Heart right ventricle (tissue), 16 donors: ENCODE data around the gene TSSK2. TPM values are rescaled to one million over a fixed set of nuclear protein-coding genes. Genes with fewer than 3 reads are reported as not detected.
"Not testable (repeated sequence)": the region's sequence is repeated elsewhere in the genome, so short reads cannot be mapped to it uniquely, and the experiment has no call there.

ENCODE experiments used
- ATAC-seq, 8 donors: fragments of 200-7000 bp; cut with Tn5 transposase; one replicate each; pipeline ENCODE4 v1.9.1; 2020; ENCODE audit warnings: mild to moderate bottlenecking in 8 of 8, moderate library complexity in 8 of 8, moderate number of reproducible peaks in 1 of 8
- DNase-seq, 2 donors: peaks; one replicate each; pipeline ENCODE4 v3.0.0-alpha.2; 2020
- H3K27ac ChIP-seq, 10 donors: fragments of 200-600 bp; sonication (generic) in 2 of 10; one replicate each; pipeline versions ENCODE4 v1.5.0 to v1.8.0; 2020 to 2022; ENCODE audit warnings: mild to moderate bottlenecking in 3 of 10
- H3K27me3 ChIP-seq, 7 donors: fragments of 200-600 bp; one replicate each; pipeline ENCODE4 v1.8.0; 2021 to 2022; ENCODE audit warnings: mild to moderate bottlenecking in 2 of 7
- H3K36me3 ChIP-seq, 9 donors: fragments of 200-600 bp; sonication (generic) in 1 of 9; one replicate each; pipeline versions ENCODE4 v1.5.0 to v1.8.0; 2020 to 2022; ENCODE audit warnings: mild to moderate bottlenecking in 2 of 9
- H3K4me1 ChIP-seq, 9 donors: fragments of 200-600 bp; sonication (generic) in 1 of 9; one replicate each; pipeline versions ENCODE4 v1.5.0 to v1.8.0; 2020 to 2022; ENCODE audit warnings: mild to moderate bottlenecking in 4 of 9
- H3K4me3 ChIP-seq, 10 donors: fragments of 200-600 bp; sonication (generic) in 2 of 10; one replicate each; pipeline versions ENCODE4 v1.5.0 to v1.8.0; 2020 to 2022; ENCODE audit warnings: mild to moderate bottlenecking in 7 of 10, moderate library complexity in 2 of 10
- H3K9me3 ChIP-seq, 11 donors: fragments of 200-600 bp in 10 of 11; sonication (generic) in 2 of 11; one replicate each; pipeline versions ENCODE4 v1.5.0 to v1.8.0; 2013 to 2022; ENCODE audit warnings: mild to moderate bottlenecking in 2 of 11, control low read depth in 1 of 11, moderate library complexity in 1 of 11
- WGBS, 2 donors: extraction: QIAGEN DNeasy Blood & Tissue Kit; methylation state at CpG; one replicate each; pipeline ENCODE4 v1.1.7; 2013; ENCODE audit warnings: inconsistent platforms in 1 of 2; 5-methylcytosine and 5-hydroxymethylcytosine counted together
- intact Hi-C, 10 donors: fragments of 100-400 bp; cut with DNase I; formaldehyde crosslinking; loops; one replicate each; pipeline versions ENCODE4 v1.11.1 to v1.14.2; 2022
- polyA plus RNA-seq, 2 donors: library from polyadenylated mRNA; stranded (reverse); fragments of 200-250 nt; gene quantifications; one replicate each; pipeline ENCODE4 v1.2.3, GENCODE V29; 2013
- total RNA-seq, 10 donors: library from RNA; stranded (reverse); fragmentation: NEBNext Ultra II Directional in 3 of 10; extraction: Animal tissue kit (Norgen Biotek cat#: 25700) in 3 of 10; gene quantifications; one replicate each; pipeline versions ENCODE4 v1.2.1 to v1.2.4, GENCODE V29; 2021 to 2023
- TF ChIP-seq, protein P1 (sequence below), 9 donors: fragments of 200-600 bp; sonication (generic) in 2 of 9; IDR thresholded peaks; one replicate each; pipeline versions ENCODE4 v1.5.0 to v1.8.0; 2021 to 2022; ENCODE audit warnings: antibody characterized with exemption in 9 of 9, mild to moderate bottlenecking in 5 of 9, moderate library complexity in 1 of 9
- donor health status: Arrhythmogenic right ventricular cardiomyopathy.
- donor health status: ischemic (EF 13 %, LVEDD 7.1; RV severe dilation, severe dysfunction).
- donor health status: healthy with polysubstance abuse.
- donor health status: DM: no; HTN: yes; CAD: no.
- donor health status: DM: no; HTN: no; CAD: no.
- donor health status: ischemic (EF 25% LVEDD 6.9; RV normal size, moderate dysfunction).
- donor health status: ischemic (EF 25% LVEDD 5.7; RV mildly dilated, moderate dysfunction).
- donor health status: healthy.
- donor health status: DM: yes; HTN: yes; CAD: no.
- donor health status: Ischemic cardiomyopathy.
- donor health status: ischemic (EF 35%, LVEDD 5.7; RV mildly dilated, moderate dysfunction).
- donor health status: nonischemic (EF 11% LVEDD 7.7; RV severe dilation, severe dysfunction).
- donor health status: DM: yes; HTN: yes; CAD: no.
- donor health status: PGD.
- donor health status: ischemic (EF 29% LVEDD 5.4; RV normal size, mild dysfunction).
- donor health status: nonischemic (EF 23%, LVEDD 6.1; RV moderate dilation, normal function).

TSSK2 gene
- total and polyA plus RNA-seq, 12 donors: 0.14 to 0.37 (median 0.19) TPM; not detected in 9

DNA sequence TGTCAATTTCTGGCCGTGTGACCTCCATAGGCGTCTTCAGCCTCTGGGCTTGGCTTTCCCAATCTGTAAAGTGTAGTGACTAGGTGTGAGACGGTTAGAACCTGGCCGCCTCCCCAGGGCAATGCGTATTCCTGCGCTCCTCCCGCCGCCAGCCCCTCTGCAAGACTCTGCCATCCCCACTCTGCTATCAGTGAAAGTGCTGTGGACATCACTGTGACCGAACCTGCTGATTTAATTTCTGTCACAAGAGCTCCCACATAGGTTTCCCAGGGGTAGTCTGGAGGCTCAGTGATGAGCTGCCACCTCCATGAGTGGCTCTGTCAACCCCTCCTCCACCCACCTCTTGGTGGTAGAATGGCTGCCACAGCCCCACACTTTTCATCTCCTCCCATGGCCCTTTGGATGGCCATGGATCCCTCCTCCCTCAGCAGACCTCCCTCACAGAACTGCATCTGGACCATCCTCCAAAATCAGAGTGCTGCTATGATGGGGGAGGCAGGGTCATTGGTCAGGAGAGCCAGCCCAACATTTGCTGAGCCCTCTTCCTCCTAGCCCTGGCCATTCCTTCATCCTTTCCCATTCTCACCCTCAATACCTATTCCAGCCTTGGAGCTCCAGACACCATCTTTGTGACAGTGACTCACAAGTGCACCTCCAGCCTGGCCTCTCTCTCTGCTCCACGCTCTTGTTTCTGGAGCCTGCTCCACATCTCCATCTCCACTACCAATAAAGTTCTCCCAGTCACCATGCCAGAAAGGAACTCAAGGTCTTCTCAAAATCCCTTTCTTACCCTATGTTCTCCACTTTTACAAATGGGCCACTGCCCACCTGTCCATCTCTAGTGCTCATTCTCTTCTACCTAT lies 20.5 kb downstream of the TSSK2 start:
- H3K36me3 ChIP-seq: no peaks in the 10 kb centered on the region
- DNase-seq: no peak
- H3K4me1 ChIP-seq: peaks cover 0 to 11% (median 8%) of the 10 kb centered on the region in 9 donors
- intact Hi-C loops: no loop called here
- ATAC-seq: no peak
- no peak overlapping the region for H3K4me3 ChIP-seq
- WGBS, 2 donors: 49 to 50% methylated on average over 10 of the region's 10 CpGs
- TF ChIP-seq, protein P1, sequence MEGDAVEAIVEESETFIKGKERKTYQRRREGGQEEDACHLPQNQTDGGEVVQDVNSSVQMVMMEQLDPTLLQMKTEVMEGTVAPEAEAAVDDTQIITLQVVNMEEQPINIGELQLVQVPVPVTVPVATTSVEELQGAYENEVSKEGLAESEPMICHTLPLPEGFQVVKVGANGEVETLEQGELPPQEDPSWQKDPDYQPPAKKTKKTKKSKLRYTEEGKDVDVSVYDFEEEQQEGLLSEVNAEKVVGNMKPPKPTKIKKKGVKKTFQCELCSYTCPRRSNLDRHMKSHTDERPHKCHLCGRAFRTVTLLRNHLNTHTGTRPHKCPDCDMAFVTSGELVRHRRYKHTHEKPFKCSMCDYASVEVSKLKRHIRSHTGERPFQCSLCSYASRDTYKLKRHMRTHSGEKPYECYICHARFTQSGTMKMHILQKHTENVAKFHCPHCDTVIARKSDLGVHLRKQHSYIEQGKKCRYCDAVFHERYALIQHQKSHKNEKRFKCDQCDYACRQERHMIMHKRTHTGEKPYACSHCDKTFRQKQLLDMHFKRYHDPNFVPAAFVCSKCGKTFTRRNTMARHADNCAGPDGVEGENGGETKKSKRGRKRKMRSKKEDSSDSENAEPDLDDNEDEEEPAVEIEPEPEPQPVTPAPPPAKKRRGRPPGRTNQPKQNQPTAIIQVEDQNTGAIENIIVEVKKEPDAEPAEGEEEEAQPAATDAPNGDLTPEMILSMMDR (IDR thresholded peaks at IDR 0.05): no peak
- no peaks in the 10 kb centered on the region for H3K9me3 ChIP-seq
- H3K27me3 ChIP-seq: peaks cover 37 to 74% (median 66%) of the 10 kb centered on the region in 7 donors
- H3K27ac ChIP-seq: no peak overlapping the region

DNA sequence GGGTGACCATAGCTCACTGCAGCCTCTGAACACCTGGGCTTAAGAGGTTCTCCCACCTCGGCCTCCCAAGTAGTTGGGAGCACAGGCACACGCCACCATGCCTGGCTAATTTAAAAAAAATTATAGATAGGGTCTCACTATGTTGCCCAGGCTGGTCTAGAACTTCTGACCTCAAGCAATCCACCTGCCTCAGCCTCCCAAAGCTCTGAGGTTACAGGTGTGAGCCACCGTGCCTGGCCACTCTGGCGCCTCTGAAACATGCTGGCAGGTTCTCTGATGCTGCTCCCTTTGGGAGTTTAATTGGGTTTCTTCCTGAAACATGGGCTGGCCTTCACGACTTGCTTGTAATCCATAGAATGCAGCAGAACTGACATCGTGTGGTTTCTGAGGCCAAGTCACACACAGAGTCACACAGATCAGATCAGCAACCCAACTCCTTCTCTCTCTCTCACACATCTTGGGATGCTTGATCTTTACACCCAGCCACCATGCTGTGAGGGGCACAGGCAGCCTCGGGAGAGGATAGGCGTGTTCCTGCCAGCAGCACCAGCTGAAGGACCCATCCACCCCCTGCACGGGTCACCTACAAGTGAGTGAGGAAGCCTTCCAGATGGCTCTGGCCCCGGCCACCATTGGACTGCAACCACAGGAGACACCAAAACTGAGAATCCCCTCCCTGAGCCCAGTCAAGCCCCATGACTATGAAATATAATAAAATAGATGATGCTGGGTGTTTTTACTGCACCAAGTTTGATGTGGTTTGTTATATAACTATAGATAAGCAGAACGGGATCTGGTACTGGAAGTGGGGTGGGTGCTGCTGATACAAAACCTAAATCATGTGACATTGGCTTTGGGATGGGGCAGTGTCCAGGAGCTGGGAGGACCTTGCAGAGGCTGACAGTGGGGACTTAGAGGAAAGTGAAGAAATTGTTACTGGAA lies 22.1 kb downstream of the TSSK2 start:
- DNase-seq: no peak

DNA sequence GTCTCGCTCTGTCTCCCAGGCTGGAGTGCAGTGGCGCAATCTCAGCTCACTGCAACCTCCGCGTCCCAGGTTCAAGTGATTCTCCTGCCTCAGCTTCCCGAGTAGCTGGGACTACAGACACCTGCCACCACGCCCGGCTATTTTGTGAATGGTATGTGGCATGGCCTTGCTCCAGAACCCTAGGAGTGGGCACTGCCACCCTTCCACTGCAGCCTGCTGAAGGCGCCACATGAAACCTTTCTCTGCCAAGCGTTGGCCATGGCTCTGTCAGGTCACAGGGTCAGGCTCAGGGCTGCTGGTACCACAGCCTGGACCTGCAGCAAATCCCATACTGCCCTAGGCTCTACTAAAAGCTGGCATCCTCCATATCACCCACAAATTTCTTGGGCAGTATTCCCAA lies 25.0 kb downstream of the TSSK2 start:
- WGBS, 2 donors: 85 to 90% methylated on average over 9 of the region's 9 CpGs
- H3K9me3 ChIP-seq, ATAC-seq, intact Hi-C loops, H3K4me3 ChIP-seq, DNase-seq, H3K36me3 ChIP-seq, H3K4me1 ChIP-seq, H3K27ac ChIP-seq: not testable (repeated sequence)
- H3K27me3 ChIP-seq: peaks cover 10 to 46% (median 34%) of the 10 kb centered on the region in 7 donors

More for the DNA sequence above, 22.1 kb downstream of the TSSK2 start:
- H3K27me3 ChIP-seq: peaks cover 34 to 69% (median 55%) of the 10 kb centered on the region in 7 donors
- WGBS, 2 donors: 60 to 62% methylated on average over 11 of the region's 11 CpGs
- TF ChIP-seq, protein P1 (IDR thresholded peaks at IDR 0.05): no peak
- peaks cover 0 to 11% (median 8%) of the 10 kb centered on the region in 9 donors for H3K4me1 ChIP-seq
- no peak for ATAC-seq
- H3K27ac ChIP-seq: no peak overlapping the region
- H3K4me3 ChIP-seq: no peak overlapping the region
- no peaks in the 10 kb centered on the region for H3K9me3 ChIP-seq
- intact Hi-C loops: no loop called here
- H3K36me3 ChIP-seq: no peaks in the 10 kb centered on the region

DNA sequence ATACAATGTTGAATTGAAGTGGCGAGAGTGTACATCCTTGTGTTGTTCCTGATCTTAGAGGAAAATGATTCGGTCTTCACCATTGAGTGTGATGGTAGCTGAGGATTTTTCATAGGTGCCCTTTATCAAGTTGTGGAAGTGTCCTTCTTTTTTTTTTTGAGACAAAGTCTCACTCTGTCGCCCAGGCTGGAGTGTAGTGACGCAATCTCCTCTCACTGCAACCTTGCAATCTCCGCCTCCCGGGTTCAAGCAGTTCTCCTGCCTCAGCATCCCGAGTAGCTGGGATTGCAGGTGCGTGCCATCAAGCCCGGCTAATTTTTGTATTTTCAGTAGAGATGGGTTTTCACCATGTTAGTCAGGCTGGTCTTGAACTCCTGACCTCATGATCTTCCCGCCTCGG lies 27.5 kb downstream of the TSSK2 start:
- ATAC-seq, H3K4me1 ChIP-seq, intact Hi-C loops, H3K4me3 ChIP-seq, H3K36me3 ChIP-seq, H3K9me3 ChIP-seq, H3K27ac ChIP-seq, DNase-seq: not testable (repeated sequence)
- peaks cover 0 to 24% (median 9%) of the 10 kb centered on the region in 7 donors for H3K27me3 ChIP-seq
- 84 to 92% methylated on average over 11 of the region's 11 CpGs for WGBS, 2 donors

DNA sequence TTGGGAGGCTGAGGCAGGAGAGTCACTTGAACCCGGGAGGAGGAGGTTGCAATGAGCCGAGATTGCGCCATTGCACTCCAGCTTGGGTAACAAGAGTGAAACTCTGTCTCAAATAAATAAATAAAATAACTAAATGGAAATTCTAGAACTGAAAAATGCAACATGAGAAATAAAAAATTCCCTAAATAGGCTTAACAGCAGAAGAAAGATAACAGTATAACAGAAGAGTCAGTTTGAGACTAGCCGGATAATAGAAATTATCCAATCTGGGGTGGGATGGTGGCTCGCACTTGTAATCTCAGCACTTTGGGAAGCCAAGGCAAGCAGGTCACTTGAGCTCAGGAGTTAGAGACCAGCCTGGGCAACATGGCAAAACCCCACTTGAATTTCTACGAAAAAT lies 33.3 kb downstream of the TSSK2 start:
- intact Hi-C loops: loop anchor here in 2 of 10 donors (5.0 kb wide), 2 partner anchors 52 to 323 kb away; no protein-coding TSS in a partner anchor
- H3K4me3 ChIP-seq: no peak overlapping the region

More for the DNA sequence above, 33.3 kb downstream of the TSSK2 start:
- H3K36me3 ChIP-seq: no peaks in the 10 kb centered on the region
- peaks cover 24 to 57% (median 41%) of the 10 kb centered on the region in 7 donors for H3K27me3 ChIP-seq
- H3K9me3 ChIP-seq: peaks cover 0 to 6% (median 0%) of the 10 kb centered on the region in 11 donors
- 93% methylated on average over 6 of the region's 6 CpGs for WGBS, 2 donors
- DNase-seq: no peak
- TF ChIP-seq, protein P1 (IDR thresholded peaks at IDR 0.05): no peak
- no peak overlapping the region for H3K27ac ChIP-seq
- peaks cover 2 to 5% (median 3%) of the 10 kb centered on the region in 9 donors for H3K4me1 ChIP-seq
- no peak for ATAC-seq
